ENCODE data around the gene DEDD.

Gene DEDD

DNA sequence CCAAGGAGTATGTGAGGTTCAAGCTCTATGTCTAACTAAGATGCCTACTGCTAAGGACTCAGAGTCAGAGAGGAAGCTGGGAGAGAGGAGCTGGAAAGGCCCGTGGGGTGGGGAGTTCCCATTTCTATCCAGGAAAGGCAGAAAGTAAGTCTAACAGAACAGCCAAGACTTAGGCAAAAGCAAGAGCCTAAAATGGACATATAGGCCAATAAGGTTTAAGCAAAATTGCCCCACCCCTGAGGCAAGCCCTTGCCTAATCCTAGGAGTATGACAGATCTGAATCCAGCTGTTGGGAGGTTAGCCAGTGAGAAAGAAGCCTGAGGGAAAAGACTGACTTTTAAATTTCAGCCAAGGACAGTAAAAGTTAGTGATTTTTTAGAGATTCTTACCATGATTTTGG lies 35.9 kb downstream of the DEDD start:
- Histone ChIP-seq H3K4me3 (ENCODE audit: low read depth, low read length) (no peak overlapping the region), H3K36me3 (peaks cover 11% of the 10 kb centered on the region), H3K27me3 (no peaks in the 10 kb centered on the region), H3K9me3 (no peaks in the 10 kb centered on the region), H3K4me1 (no peaks in the 10 kb centered on the region)
- no peak for DNase-seq
- TF ChIP-seq, protein P1, sequence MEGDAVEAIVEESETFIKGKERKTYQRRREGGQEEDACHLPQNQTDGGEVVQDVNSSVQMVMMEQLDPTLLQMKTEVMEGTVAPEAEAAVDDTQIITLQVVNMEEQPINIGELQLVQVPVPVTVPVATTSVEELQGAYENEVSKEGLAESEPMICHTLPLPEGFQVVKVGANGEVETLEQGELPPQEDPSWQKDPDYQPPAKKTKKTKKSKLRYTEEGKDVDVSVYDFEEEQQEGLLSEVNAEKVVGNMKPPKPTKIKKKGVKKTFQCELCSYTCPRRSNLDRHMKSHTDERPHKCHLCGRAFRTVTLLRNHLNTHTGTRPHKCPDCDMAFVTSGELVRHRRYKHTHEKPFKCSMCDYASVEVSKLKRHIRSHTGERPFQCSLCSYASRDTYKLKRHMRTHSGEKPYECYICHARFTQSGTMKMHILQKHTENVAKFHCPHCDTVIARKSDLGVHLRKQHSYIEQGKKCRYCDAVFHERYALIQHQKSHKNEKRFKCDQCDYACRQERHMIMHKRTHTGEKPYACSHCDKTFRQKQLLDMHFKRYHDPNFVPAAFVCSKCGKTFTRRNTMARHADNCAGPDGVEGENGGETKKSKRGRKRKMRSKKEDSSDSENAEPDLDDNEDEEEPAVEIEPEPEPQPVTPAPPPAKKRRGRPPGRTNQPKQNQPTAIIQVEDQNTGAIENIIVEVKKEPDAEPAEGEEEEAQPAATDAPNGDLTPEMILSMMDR (IDR thresholded peaks at IDR 0.05; ENCODE audit: low read depth, low read length): no peak

DNA sequence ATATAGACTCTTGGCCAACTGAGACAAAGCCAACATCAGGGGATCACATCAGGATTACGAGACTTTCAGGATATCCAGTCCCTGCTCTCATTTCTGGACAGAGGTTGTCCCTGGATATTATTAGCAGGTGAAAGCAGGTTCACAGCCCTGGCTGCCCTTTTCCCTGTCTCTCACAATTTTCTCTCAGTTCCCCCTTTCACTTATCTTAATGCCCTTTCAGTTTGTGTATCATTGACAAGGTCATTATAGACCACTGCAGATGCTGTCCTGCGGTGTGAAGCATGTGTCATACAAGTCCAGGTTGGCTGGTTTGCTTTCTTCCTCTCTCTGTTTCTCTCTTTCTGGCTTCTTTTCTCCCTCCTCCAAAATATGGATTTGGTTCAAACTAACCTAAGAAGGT lies 36.5 kb downstream of the DEDD start:
- no peak for DNase-seq
- Histone ChIP-seq H3K9me3 (no peaks in the 10 kb centered on the region), H3K36me3 (peaks cover 8% of the 10 kb centered on the region; the same call in 1 of the 2 replicates), H3K4me3 (ENCODE audit: low read depth, low read length) (no peak overlapping the region), H3K27me3 (no peaks in the 10 kb centered on the region), H3K4me1 (no peaks in the 10 kb centered on the region)
- TF ChIP-seq, protein P1 (IDR thresholded peaks at IDR 0.05; ENCODE audit: low read depth, low read length): no peak

DNA sequence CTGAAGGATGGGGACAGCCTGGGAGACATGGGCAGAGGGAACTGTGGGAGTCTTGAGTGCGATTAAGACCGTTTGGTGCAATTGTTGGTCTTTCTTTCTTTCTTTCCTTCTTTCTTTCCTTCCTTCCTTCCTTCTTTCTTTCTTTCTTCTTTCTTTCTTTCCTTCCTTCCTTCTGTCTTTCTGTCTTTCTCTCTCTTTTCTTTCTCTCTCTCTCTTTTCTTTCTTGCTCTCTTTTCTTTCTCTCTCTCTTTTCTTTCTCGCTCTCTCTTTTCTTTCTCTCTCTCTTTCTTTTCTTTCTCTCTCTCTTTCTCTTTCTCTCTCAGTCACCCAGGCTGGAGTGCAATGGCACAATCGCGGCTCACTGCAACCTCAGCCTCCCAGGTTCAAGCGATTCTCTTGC lies 37.2 kb downstream of the DEDD start:
- no peak overlapping the region for H3K4me3 ChIP-seq (ENCODE audit: low read depth, low read length)
- TF ChIP-seq, protein P1 (IDR thresholded peaks at IDR 0.05; ENCODE audit: low read depth, low read length): no peak
- peaks cover 5% of the 10 kb centered on the region; the same call in 1 of the 2 replicates for H3K36me3 ChIP-seq
- H3K27me3 ChIP-seq: no peaks in the 10 kb centered on the region
- H3K9me3 ChIP-seq: no peaks in the 10 kb centered on the region
- H3K4me1 ChIP-seq: no peaks in the 10 kb centered on the region
- DNase-seq: no peak

DNA sequence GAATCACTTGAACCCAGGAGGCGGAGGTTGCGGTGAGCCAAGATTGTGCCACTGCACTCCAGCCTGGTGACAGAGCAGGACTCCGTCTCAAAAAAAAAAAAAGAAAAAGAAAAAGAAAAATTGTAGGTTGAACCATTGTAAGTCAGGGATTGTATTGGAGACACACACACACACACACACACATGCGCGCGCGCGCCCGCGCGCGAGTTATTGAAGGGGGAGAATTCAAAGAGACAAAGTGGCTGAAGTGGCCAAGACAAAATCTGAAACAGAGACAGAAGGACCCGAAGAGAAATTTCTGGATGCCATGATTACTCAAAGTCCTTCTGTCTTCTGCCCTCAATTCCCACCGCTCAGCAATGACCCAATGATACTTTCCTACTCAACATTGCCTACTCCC lies 38.0 kb downstream of the DEDD start:
- no peaks in the 10 kb centered on the region for H3K36me3 ChIP-seq
- DNase-seq: no peak
- TF ChIP-seq, protein P1 (IDR thresholded peaks at IDR 0.05; ENCODE audit: low read depth, low read length): no peak
- no peaks in the 10 kb centered on the region for H3K27me3 ChIP-seq
- H3K4me3 ChIP-seq (ENCODE audit: low read depth, low read length): no peak overlapping the region
- no peaks in the 10 kb centered on the region for H3K9me3 ChIP-seq
- no peaks in the 10 kb centered on the region for H3K4me1 ChIP-seq

DNA sequence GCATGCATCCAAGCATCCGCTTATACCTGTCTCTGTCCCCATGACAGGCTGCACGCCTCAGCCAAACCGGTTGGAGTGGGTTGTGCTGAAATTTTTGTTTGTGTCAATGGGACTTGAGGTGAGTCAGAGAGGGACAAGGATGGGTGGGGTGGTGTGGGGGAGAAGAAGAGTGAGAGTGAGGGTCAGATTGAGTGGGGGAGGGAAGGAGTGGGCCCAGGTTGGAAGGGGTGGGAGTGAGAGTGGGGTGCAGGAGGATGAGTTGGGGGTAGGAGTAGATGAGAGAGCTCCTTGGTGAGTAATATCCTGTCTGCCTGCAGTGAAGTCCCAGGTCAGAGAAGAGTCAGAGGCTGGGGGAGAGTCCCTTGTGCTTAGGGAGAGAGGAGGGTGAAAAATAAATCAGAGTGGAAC lies 39.8 kb downstream of the DEDD start:
- TF ChIP-seq, protein P1 (IDR thresholded peaks at IDR 0.05; ENCODE audit: low read depth, low read length): no peak
- Histone ChIP-seq H3K4me3 (ENCODE audit: low read depth, low read length) (no peak overlapping the region), H3K9me3 (no peaks in the 10 kb centered on the region), H3K36me3 (no peaks in the 10 kb centered on the region), H3K4me1 (no peaks in the 10 kb centered on the region), H3K27me3 (no peaks in the 10 kb centered on the region)
- DNase-seq: no peak

DNA sequence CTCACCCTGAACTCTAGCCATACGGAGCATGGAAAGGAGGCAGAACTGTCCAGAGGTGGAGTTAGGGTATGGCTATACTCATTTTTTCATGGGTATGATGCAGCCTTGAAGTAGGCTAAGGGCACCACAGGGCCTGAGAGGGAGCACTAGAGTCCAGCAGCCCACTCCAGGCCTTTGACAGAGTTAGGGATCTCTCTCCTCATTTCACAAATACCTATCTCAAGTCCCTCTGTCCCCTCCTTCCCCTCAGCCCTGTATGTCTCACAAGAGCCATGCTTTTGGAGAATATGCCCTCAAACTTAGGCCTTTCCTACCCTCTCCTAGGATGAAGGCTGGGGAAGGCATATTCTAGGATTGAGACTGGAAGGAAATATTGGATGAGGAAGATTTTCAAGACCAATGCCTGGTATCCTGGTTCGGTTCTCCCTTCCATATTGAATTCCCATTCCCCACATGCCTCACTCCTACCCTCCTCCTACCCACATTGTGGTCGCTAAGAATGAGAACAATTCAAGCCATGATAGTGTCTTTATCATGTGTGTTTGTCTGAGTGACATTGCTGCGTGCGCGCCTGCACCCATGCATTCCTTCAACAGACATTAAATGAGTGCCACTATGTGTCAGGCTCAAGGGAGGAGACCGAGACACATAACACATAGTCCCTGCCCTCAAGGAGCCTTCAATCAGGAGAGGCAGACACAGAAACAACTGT lies 40.5 kb downstream of the DEDD start:
- H3K9me3 ChIP-seq: no peaks in the 10 kb centered on the region
- no peaks in the 10 kb centered on the region for H3K4me1 ChIP-seq
- no peaks in the 10 kb centered on the region for H3K36me3 ChIP-seq
- H3K27me3 ChIP-seq: no peaks in the 10 kb centered on the region
- H3K4me3 ChIP-seq (ENCODE audit: low read depth, low read length): no peak overlapping the region
- DNase-seq: no peak
- TF ChIP-seq, protein P1 (IDR thresholded peaks at IDR 0.05; ENCODE audit: low read depth, low read length): no peak
